IMR-90 (cell line): Measurements from ENCODE around the gene CLEC16A.

Experiments used
- CHD1 ChIP-seq: IDR thresholded peaks from 2 replicates; pipeline ENCODE4 v1.6.1; 2012; ENCODE audit warnings: low read depth, low read length, improper control_type of control experiment
- TF ChIP-seq, protein P1 (sequence below): conservative IDR thresholded peaks from 2 replicates; pipeline ENCODE4 v1.5.1; 2012; ENCODE audit warnings: mild to moderate bottlenecking, low read depth, low read length, improper control_type of control experiment
- TF ChIP-seq, protein P2 (sequence below): fragments of 150-350 bp; IDR thresholded peaks from 2 replicates; pipeline ENCODE4 v1.6.1; 2017; ENCODE audit warnings: mild to moderate bottlenecking, antibody characterized with exemption, low read length, low read depth

DNA sequence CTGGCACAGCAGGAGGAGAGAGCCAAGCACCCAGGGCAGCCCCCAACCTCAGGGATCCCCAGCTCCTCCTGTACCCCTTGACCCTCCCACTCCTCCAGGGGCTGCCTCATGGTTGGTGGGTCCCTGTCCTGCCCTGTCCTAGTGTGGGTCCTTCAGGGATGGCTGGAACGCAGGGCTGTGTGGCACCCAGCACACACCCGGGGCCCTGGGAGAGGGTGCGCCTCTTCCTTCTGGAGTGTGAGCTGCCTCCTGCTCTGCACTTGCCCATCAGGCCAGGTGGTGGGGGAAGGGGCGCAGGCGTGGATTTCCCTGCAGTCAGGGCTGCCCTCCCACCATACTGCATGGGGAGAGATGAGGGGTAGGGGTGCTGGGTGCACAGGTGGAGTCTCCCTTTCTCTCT lies 269.0 kb downstream of the CLEC16A start:
- no peak for TF ChIP-seq CHD1
- TF ChIP-seq, protein P1, sequence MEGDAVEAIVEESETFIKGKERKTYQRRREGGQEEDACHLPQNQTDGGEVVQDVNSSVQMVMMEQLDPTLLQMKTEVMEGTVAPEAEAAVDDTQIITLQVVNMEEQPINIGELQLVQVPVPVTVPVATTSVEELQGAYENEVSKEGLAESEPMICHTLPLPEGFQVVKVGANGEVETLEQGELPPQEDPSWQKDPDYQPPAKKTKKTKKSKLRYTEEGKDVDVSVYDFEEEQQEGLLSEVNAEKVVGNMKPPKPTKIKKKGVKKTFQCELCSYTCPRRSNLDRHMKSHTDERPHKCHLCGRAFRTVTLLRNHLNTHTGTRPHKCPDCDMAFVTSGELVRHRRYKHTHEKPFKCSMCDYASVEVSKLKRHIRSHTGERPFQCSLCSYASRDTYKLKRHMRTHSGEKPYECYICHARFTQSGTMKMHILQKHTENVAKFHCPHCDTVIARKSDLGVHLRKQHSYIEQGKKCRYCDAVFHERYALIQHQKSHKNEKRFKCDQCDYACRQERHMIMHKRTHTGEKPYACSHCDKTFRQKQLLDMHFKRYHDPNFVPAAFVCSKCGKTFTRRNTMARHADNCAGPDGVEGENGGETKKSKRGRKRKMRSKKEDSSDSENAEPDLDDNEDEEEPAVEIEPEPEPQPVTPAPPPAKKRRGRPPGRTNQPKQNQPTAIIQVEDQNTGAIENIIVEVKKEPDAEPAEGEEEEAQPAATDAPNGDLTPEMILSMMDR = no peak
- TF ChIP-seq, protein P2, sequence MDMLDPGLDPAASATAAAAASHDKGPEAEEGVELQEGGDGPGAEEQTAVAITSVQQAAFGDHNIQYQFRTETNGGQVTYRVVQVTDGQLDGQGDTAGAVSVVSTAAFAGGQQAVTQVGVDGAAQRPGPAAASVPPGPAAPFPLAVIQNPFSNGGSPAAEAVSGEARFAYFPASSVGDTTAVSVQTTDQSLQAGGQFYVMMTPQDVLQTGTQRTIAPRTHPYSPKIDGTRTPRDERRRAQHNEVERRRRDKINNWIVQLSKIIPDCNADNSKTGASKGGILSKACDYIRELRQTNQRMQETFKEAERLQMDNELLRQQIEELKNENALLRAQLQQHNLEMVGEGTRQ = no peak
